Pulmonary artery endothelial cell (primary cell): ENCODE measurements around the gene SMCP. TPM values are rescaled to one million over a fixed set of nuclear protein-coding genes. Genes with fewer than 3 reads are reported as not detected.

ENCODE experiments used
- DNase-seq: peaks from one replicate; pipeline ENCODE4 v3.0.0-alpha.2; 2011; ENCODE audit warnings: low read depth, low spot score
- total RNA-seq: library from RNA; depleted of rRNA; stranded (reverse); fragments of >200 nt; gene quantifications from 2 replicates; pipeline ENCODE4 v1.2.3, GENCODE V29; 2014

SMCP gene
- total RNA-seq, 1 donor from 2014 or later: not detected

DNA sequence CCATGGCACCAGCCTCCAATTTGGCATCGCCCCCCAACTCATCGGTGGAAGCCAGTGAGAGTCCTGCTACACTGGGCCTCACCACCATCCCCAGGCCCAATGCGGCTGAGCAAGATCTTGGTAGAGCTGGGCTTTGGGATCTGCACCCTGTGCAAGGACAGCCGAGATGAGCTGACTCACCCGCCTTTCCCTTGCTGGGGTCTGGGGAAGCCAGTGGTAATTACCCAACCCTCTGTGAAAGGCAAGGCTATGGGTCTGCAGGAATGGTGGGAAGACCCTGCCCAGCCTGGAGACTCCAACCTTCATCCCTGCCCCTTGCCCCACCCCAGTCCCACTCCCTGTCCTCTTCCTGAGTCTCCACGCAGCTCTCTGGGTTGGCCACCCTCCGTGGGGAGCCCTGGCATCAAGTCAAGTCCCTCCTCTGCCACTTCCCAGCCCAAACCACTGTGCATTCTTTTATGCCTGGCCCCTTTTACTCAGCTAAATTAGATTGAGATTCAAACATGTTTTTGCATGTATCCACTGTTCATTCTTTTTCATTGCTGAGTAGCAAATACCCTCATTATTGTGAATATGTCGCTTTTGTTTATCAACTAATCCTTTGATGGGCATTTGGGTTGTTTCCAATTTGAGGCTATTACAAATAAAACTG is 8.8 kb downstream of the SMCP start:
- no peak for DNase-seq

DNA sequence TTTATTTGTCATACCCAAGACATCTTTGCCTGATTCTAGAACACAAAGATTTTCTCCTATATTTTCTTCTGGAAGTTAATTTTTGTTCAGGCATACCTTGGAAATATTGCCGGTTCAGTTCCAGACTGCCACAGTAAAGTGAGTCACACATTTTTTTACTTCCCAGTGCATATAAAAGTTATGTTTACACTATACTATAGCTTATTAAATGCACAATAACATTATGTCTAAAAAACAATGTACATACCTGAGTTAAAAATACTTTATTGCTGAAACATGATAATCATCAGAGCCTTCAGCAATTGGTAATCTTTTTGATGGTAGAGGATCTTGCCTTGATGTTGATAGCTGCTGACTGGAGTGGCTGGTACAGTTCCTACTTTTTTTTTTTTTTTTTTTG is 10.0 kb downstream of the SMCP start:
- no peak for DNase-seq

DNA sequence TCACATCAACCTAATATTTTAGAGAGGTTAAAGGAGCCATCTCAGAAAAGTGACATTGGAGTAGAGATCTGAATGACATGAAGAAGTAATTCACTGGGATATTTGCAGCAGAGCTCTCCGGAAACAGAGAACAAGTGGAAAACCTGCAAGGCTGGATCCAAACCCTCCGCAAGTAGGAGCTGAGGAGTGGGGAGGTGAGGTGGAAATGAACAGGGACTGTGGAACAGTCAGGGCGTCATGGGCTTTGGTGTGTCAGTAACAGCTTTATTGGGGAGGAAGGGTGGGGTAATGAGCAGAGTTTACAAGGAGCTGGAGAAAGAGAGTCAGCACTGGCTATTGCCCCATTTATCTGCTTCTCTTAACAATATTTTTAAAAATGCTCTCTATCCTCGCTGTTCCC is 20.9 kb downstream of the SMCP start:
- no peak for DNase-seq

DNA sequence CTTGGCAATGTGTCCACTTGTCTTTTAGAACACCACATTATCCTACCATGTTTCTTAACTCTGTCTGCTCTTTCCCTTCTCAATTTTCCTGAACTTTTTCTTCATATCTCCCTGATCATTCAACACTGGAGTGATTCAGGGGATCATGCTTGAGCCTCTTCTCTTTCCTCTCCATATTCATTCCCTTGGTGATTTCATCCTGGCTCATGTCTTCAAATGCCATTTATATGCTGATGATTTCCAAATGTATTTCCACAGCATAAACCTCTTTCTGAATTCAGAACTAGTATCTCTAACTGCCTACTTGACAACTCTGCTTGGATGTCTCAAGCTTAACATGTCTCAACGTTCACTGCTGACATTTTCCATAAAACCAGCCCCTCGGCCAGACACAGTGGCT is 21.8 kb downstream of the SMCP start:
- DNase-seq: no peak

DNA sequence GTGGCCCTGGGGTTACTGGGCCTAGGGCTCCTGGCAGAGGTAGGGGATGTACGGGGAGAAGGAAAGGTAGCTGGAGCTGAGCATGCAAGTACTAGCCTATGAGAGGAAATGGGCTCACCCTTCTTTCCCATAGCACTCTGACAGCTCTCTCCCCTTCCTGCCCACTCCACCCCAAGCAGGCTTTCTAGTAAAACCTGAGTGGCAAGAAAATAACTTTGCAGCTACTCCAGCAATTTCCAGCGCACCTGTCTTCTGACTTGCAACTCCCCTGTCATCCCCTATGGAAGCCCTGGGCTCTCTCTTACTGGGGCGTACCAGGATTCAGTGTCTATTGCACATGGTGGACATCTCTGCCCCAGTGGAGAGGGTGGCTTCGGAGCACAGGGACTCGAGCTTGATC is 23.5 kb downstream of the SMCP start:
- no peak for DNase-seq

DNA sequence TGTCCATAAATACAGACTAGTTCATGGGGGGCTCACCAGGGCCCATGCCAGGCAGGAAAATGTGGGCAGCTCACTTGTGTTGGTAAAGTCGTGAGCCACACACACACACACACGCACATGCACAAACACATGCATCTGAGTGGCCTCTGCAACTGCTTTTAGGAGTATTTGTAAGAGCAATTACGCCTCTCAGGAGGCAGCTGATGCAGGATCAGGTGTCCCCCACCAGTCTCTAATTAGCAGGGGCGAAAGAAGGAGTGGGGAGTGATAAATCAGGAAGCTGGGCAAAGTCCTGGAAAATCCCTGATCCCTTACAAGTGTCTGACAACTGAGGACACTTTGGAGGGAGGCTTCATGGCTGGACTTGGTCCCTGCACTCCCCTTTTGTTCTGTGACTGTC is 24.5 kb downstream of the SMCP start:
- DNase-seq: no peak

DNA sequence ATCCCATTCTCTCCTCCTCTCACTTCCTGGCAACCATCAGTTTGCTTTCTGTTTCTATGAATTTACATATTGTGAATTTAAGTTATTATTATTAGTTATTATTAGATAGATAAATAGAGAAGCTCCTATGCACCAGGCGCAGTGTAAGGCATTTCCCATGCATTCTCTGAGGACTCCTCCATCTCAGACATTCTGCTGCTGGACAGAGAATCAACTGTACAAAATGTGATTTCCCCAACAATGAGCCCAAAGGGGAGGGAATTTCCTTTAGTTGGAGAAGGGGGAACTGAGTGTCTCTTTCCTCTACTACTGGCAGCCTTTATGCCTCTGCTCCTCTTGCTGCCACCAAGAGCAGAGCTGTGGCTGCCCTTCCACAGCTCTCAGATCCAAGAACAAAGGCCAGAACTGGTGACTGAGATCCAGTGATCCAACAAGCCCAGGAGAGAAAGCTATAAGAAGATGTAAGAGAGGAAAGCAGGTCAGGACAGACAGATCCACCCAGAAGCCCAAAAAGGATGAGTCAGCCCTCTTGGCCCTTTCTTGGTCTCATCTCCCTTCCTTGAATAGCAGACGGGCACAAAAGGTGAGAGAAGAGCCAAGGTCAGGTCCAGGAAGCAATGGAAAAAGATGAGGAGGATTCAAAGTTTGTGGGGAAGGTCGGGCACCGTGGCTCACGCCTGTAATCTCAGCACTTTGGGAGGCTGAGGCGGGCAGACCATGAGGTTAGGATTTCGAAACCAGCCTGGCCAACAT is 26.7 kb downstream of the SMCP start:
- no peak for DNase-seq

DNA sequence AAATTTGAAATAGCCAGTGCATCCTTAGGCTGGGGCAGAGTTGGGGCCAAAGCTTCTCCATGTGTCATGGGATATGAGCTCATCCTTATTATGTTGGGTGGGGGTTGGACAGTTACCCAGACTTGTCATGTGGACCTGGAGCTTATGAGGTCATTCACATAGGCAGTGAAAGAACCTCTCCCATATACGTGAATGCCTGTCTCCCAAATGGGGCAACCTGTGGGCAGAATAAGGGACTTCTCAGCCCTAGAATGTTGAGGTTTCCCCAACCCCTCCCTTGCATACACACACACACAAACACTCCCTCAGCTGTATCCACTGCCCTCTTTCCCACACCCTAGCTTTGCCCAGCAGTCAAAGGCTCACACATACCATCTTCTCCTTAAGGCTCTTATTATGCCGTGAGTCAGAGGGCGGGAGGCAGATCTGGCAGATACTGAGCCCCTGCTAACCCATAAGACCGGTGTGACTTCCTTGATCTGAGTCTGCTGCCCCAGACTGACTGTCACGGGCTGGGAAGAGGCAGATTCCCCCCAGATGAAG is 28.0 kb downstream of the SMCP start:
- no peak for DNase-seq

DNA sequence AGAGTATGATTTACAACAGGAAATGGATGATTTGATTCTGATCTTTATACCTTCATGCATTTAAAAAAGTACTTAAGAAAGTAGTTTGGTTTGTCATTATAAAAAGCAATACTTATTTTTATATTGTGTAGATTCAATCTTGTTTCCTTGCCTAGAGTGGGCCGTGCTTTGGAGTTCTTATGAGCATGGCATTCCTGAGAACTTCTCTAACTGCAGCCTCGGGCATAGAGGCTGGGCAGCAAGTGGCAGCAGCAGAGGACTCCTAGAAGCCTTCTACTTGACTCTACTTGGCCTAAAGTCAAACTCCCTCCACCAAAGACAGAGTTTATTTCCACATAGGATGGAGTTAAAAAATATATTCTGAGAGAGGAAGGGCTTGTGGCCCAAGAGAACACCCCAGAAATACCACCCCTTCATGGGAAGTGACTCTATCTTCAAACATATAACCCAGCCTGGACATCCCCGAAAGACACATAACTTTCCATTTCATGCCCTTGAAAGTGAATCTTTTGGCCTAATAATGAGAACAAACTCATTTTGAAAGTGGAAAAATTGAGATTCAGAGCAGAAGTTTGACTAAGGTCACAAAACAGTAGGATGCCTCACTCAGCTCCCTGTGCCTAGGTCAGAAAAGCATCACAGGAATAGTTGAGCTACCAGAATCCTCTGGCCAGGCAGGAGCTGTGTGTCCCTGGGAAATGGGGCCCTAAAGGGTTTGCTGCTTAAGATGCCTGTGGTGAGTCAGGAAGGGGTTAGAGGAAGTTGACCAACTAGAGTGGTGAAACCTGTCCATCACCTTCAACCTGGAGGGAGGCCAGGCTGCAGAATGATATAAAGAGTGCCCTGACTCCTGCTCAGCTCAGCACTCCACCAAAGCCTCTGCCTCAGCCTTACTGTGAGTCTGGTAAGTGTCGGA is 29.8 kb downstream of the SMCP start, which contains the start of gene IVL:
Gene IVL, plus strand, starts transcription at position 861 of the 916 bp plus-strand sequence. CDS start 1,252 bp downstream, outside the sequence.
- DNase-seq: no peak

DNA sequence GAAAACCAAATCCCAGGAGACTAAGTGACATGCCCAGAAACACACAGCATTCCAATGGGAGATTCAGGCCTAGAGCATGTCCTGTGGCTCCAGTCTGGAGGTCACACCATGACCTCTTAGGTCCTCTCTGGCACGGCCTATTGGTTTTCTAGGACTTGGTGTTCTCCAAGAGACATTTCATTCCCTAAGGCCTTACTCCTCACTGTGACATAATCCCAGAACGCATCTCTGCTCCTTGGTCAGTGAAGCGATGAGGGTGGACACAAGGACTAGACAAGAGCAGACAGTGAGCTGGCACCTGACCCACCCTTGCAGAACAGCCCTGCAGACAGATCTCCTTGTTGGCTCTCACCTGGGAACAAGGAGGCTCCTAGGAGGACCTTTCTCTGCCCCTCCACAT is 31.1 kb downstream of the SMCP start:
- DNase-seq: no peak

DNA sequence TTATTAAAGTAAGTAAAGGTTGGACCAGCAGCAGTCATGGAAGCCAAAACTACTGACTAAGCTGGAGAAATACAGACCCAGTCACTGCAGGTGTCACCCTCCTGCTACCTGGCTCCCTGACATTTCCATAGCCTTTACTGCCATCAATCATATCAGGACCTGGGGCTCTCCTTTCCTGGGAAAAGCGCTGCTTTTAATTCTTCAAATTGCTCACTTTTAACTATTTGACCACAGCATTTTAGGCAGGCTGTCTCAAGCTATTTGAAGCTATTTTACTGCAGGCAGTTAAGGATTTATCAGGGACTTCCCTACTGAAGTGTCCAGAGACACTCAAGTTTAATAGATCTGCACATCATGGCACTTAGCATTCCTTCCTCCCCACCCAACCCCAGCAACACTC is 34.3 kb downstream of the SMCP start:
- DNase-seq: no peak

DNA sequence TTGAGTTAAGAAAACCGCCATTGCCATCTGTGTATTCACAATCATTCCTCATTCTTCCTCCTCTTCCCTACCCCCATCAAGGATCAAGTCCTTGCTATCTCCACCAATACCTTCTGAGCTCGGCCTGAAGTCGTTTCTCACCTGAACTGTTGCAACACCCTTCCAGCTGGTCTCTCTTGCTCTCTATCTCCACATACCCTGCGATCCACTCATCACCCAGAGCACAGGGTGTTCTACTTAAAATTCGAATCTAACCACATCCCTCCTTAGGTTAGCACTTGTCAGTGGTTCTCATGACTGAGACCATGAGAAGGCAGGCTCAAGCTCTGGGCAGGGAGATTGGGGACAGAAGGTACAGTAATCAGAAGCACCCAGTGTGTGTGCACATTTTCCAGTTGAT is 34.8 kb downstream of the SMCP start:
- no peak for DNase-seq

DNA sequence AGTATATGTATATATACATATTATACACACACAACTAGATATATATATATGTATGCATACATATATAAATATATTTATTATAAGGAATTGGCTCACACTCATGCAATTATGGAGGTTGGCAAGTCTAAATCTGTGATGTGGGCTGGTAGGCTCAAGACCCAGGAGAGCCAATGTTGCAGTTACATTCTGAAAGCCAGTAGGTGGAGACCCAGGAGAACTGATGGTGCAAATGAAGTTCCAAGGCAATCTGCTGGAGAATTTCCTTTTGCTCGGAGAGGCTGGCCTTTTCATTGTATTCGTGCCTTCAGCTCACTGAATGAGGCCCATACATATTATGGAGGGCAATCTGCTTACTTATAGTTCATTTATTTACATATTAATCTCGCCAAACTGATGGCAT is 39.7 kb downstream of the SMCP start:
- DNase-seq: no peak

DNA sequence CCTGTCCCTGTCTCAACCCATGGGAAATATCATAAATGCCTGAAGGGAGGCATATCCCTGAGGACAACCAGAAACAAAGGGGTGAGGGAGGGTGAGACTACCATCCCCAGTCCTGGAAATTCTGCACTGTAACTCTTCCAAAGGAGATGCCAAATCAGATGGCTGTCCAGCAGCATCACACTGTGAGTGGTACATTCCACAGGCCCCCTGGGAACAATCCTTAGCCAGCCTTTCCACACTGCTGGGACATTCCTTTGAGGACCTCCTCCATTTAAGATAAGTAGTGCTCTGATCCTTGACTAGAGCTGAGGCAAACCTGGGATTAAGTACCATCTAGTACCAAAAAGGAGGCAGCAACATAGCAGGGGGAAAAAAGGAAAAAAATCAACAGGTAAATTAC is 40.9 kb downstream of the SMCP start:
- no peak for DNase-seq

DNA sequence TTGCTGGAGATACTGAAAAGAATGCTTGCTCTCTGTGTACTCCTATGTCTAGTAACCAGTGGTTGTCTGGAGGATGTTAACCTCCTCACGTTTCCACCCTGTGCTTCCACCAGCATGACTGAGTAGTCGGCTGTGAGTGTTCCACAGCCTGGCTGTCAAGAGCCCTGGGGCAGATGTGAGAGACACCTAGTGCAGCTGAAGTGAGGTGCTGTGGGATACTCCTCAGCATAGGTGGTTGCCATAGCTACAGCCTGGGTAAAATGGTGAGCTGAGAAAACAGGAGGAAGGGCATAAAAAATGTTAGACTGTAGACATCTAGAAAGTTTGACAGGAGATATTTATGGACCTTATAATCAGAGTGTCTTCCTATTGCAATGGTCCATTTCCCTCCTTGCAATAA is 46.1 kb downstream of the SMCP start:
- DNase-seq: no peak

DNA sequence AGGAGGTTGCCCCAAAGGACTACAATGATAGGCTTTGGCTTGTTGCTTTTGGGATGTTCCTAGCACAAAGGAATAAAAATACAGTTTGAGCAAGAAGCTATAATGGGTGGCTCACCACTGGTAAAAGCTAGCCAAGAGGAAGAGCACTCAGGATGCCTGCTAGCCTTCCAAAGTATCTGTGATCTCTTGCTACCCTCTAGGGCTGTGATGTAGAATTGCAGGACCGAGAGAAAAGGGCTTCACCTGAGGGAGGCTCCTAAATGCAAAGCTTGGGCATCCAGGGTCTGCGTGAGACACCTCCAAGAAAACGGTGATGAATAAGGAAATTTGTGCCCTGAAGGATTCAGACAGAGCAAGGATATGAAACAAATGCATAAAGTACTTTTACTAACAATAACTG is 48.0 kb downstream of the SMCP start:
- no peak for DNase-seq

DNA sequence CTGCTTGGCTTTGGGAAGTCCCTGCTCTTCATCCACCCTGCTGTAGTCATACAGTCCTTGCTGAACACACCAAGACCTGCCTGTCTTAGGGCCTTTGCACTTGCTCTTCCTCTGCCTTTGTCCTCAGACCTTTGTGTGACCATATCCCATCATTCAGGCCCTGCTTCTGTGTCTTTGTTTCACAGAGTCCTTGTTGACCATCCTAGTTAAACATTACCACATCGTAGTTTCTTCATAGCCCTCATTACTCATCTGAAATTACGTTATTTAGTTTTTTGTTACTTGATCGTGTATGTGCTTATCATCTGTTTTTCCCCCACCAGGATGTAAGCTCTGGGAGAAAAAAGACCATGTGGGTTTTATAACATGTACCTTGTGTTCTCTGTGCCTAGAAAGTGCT is 50.5 kb downstream of the SMCP start:
- DNase-seq: no peak

DNA sequence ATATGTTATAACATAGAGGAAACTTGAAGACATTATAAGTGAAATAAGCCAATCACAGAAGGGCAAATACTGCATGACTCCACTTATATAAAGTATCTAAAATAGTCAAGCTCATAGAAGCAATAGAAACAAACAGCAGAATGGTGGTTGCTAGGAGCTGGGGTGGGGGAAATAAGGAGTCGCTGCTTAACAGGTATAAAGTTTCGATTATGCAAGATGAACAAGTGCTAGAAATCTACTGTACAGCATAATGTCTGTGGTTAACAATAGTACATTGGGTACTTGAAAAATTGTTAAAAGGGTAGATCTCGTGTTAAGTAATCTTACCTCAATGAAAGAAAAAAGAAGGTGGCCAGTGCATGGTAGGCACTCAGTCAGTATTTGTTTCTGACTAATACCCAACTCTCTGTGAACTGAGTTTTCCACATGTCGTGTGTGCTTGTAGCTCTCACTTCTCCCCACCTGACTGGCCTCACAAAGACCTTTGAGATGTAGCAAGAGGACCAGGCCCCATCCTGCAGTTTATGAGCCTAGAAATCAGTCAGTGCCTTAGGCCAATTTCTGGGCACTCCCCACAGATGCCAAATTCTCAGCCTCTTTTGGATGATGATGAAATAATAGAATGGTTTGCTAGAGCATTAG is 54.2 kb downstream of the SMCP start:
- no peak for DNase-seq

DNA sequence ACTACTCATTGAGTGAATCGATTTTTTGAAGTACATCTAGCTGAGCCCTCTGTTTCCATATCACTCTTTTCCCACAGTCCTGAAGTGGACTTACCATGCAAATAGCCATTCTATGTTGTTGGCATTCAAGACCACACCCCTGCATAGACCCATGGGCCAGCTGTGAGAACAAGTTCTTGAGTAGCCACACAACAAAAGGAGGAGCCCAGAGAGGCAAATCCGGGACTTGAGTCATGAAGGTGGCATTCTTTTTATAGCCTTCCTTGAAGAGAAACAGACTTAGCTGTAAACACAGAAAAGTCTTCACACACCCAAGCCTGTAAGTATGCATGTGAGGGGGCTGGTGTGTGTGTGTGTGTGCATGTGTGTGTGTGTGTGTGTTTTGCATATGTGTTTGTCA is 55.1 kb downstream of the SMCP start:
- DNase-seq: no peak
